Tracheal epithelial cell (primary cell): ENCODE data around the gene CRELD1. TPM values are rescaled to one million over a fixed set of nuclear protein-coding genes. Genes with fewer than 3 reads are reported as not detected.

Experiments
- total RNA-seq: library from RNA; depleted of rRNA; stranded (reverse); fragments of >200 nt; gene quantifications from 2 replicates; pipeline ENCODE4 v1.2.1, GENCODE V29; 2014

CRELD1 gene
- total RNA-seq = 19.4 and 30.8 TPM in 2 replicates

GRCh38 chr3:9933561-9934234 lies at the start of gene CRELD1:
CRELD1 (plus strand) TSS chr3:9933834; CDS start chr3:9934439, 605 bp downstream.

GRCh38 chr3:9890249-9891071 lies 43.2 kb upstream of the CRELD1 start, which contains the start of gene JAGN1:
JAGN1 (plus strand) TSS chr3:9890610; CDS start chr3:9890723, 113 bp downstream.

GRCh38 chr3:9902372-9903237 lies 31.0 kb upstream of the CRELD1 start, which contains the start of gene IL17RE:
IL17RE (plus strand) TSS chr3:9902848; CDS start chr3:9902933, 85 bp downstream.

GRCh38 chr3:9916734-9917680 lies 16.6 kb upstream of the CRELD1 start, which contains the start of gene IL17RC:
IL17RC (plus strand) TSS chr3:9917098; CDS start chr3:9917316, 218 bp downstream.

GRCh38 chr3:9951962-9952805 lies 18.6 kb downstream of the CRELD1 start, which contains the start of gene PRRT3:
PRRT3 (minus strand) TSS chr3:9952408; CDS start chr3:9950115, 2,293 bp downstream.

Other genes starting within 250 kb of the CRELD1 start
- not detected in 2 replicates for gene CPNE9, start 230.0 kb upstream of the CRELD1 start, total RNA-seq
- 10.7 and 14.5 TPM in 2 replicates for gene BRPF1, start 202.1 kb upstream of the CRELD1 start, total RNA-seq
- gene OGG1, start 183.9 kb upstream of the CRELD1 start, total RNA-seq = 13.5 and 21.1 TPM in 2 replicates
- gene CAMK1, start 163.9 kb upstream of the CRELD1 start, total RNA-seq = 8.3 and 15.9 TPM in 2 replicates
- 50.9 and 57.6 TPM in 2 replicates for gene TADA3, start 141.4 kb upstream of the CRELD1 start, total RNA-seq
- 134 and 339 TPM in 2 replicates for gene ARPC4, start 140.8 kb upstream of the CRELD1 start, total RNA-seq
- 6.0 and 10.6 TPM in 2 replicates for gene TTLL3, start 123.6 kb upstream of the CRELD1 start, total RNA-seq
- 24.8 and 32.2 TPM in 2 replicates for gene RPUSD3, start 89.8 kb upstream of the CRELD1 start, total RNA-seq
- not detected in 2 replicates for gene CIDEC, start 53.6 kb upstream of the CRELD1 start, total RNA-seq
- 24.8 and 28.1 TPM in 2 replicates for gene JAGN1, start 43.2 kb upstream of the CRELD1 start, total RNA-seq
- 2.6 and 2.7 TPM in 2 replicates for gene IL17RE, start 31.0 kb upstream of the CRELD1 start, total RNA-seq
- 23.6 and 46.9 TPM in 2 replicates for gene IL17RC, start 16.7 kb upstream of the CRELD1 start, total RNA-seq
- 0.72 and 1.7 TPM in 2 replicates for gene PRRT3, start 18.6 kb downstream of the CRELD1 start, total RNA-seq
- 39.3 and 48.4 TPM in 2 replicates for gene EMC3, start 53.0 kb downstream of the CRELD1 start, total RNA-seq
- gene FANCD2, start 92.6 kb downstream of the CRELD1 start, total RNA-seq = 5.1 and 9.9 TPM in 2 replicates
- not detected in 2 replicates for gene FANCD2OS, start 174.4 kb downstream of the CRELD1 start, total RNA-seq
- gene BRK1, start 181.8 kb downstream of the CRELD1 start, total RNA-seq = 104 and 115 TPM in 2 replicates
- 41.1 and 48.7 TPM in 2 replicates for gene VHL, start 207.9 kb downstream of the CRELD1 start, total RNA-seq
- gene IRAK2, start 231.1 kb downstream of the CRELD1 start, total RNA-seq = 4.7 and 40.7 TPM in 2 replicates